ENCODE data around the gene RCAN2.
"Not testable (repeated sequence)": the region's sequence is repeated elsewhere in the genome, so short reads cannot be mapped to it uniquely, and the experiment has no call there.

RCAN2 gene

DNA sequence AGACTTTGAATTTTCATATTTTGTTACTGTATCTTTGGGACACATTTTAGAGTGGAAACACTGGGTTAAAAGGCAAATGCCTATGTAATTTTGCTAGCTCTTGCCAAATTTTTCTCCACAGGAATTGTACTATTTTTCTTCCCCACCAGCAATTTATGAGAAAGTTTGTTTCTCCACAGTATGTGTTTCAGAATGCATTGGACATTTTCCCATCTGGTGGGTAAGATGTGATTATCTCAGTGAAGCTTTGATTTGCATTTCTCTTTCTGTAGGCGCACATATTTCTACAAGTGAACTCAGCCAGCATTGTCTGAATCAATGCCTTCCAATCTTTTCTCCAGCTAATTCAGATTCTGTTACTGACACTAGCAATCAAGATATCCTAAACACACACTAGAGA is 157.8 kb downstream of the RCAN2 start:
- no peak for DNase-seq (ENCODE audit: low read depth in 3 of 3)

DNA sequence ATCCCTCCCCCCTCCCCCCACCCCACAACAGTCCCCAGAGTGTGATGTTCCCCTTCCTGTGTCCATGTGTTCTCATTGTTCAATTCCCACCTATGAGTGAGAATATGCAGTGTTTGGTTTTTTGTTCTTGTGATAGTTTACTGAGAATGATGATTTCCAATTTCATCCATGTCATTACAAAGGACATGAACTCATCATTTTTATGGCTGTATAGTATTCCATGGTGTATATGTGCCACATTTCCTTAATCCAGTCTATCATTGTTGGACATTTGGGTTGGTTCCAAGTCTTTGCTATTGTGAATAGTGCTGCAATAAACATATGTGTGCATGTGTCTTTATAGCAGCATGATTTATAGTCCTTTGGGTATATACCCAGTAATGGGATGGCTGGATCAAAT is 158.8 kb downstream of the RCAN2 start:
- DNase-seq (ENCODE audit: low read depth in 3 of 3): not testable (repeated sequence)

DNA sequence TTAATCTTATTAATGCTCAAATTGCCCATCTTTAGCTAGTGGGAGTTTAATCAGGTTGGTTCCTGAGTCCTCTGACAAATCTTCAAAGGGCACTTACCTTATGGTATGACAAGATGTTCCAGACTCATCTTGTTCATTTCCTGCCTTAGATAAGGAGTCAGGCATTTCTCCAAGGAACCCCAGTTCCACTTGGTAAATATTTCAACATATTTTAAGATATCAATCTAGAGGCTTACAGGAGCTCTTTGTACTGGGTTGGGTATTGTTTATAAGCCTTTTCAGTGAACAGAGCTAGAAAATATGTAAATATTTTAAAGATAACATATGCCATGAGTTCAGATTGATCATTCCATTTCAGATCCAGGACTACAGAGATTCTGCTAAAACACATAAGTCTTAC is 159.8 kb downstream of the RCAN2 start:
- DNase-seq (ENCODE audit: low read depth in 3 of 3): no peak

DNA sequence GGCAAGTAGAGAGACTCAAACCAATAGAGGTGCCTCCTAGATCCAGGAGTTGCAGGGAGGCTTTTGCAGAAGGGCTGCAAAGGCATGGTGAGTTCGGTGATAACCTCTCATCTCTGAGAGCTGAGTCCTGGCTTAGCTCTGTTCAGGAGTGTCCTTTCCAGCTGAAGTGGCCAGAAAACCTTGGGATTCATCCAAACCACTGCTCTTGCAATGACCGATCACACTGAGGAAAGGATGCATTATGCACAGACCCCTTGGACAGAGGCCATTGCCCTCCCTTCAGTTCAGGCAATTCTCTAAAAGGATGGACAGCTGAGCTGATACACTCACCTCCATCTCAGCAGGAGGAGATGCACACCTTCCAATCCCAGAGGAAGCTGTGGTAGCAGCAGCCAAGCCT is 161.7 kb downstream of the RCAN2 start:
- no peak for DNase-seq (ENCODE audit: low read depth in 3 of 3)

DNA sequence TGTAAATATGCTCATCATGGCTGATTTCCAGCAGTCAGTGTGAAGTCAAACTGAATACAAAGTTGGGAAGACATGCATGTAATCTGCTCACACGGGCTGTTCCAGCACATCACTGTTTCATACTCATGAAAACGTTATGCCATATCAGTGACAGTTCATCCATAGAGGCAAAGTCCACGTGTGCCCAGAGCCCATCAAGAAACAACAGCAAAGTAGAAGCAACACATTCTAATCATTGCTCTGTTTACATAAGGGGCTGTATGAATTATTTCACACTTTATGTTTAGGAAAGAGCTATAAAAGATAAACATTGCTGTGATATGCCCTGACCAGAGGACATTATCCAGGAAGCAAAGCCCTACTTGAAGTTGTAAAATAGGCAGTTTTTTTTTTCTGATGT is 163.5 kb downstream of the RCAN2 start:
- no peak for DNase-seq (ENCODE audit: low read depth in 3 of 3)

DNA sequence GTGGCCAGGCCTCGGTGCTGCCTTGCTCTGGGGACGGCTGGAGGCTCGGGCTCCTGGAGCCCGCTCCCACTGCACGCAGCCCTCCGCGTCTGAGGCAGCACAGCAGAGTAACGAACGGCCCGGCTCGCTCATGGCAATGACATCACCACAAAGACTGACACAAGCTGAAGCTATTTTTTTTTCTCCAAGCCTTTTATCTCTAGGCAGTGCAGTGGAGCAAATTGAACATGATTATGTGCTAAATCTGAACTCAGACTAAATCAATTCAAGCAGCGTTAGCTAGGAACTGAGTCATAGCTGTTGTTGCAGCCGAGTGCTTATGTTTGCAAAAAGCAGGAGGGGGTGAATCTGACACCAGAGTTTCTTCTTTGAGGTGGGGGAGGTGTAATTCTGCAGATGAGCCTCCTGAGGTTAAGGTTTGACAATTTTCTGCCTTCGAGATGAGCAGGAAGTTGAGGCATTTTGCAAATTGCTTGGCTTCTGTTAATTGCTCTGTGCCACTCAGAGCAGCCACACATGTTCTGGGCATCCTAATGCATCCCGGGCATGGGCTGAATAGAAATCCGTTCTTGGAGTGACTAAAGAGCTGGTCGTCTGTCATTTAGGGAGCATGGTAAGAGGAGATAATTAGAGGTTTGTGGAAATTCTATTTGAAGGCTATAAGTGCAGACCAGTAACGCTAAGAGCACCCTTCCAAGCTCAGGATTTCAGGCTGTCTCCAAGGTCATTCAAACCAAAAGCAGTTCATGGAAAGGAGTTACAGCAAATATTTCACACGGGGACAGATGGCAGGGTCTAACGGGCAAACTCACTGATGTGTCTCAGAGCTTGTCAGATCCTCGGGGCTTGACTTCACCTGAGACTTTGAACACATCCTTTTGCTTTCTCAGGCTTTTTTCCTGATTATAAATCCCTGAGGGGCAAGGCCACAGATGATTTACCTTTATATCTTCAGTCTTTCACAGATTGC is 165.4 kb downstream of the RCAN2 start:
- no peak for DNase-seq (ENCODE audit: low read depth in 3 of 3)

DNA sequence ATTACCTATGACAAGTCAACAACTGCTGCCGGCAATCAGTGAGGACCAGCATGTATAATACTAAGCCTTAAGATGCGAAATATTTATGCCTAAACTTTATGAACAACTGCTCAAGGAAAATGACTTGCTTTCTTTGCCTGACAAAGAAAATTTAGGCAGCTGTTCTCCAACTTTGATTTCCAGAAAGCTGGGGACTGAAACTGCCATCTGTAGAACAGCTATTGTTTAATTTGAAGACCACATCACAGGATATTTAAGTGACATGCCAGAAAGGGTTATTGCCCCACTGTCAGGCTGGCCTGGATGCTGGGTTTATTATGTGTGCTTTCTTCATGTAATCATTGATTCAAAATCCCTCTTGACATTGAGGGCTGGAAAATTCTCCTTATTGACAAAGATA is 166.5 kb downstream of the RCAN2 start:
- no peak for DNase-seq (ENCODE audit: low read depth in 3 of 3)

DNA sequence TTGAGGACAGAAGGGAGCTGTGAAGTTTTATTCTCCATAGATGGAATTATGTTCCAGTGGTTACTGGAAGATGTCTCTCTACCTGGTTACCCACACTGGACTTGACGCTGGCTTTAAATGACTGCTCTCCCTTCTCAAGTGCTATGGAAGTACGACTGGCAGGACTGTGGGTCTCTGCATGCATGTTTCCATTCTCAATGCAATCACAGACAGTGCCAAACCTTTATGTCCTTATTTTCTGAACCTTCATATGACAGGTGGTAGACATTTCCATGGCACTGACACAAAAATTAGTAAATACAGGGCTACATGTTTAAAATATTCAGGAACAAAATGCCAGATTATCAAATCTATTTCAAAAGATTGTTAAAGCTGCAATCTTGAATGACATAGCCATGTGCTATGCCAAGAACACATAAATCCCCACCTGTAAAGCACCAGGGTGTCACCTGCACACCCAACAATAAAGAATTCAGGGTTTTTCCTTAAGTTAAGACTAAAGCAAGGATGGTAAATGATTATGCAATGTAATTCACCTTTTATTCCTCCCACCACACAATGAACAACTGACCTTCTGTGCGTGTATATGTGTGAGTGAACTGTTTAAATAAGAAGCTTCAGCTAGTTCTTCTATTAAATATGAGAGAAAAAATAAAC is 167.2 kb downstream of the RCAN2 start:
- DNase-seq (ENCODE audit: low read depth in 3 of 3): no peak

DNA sequence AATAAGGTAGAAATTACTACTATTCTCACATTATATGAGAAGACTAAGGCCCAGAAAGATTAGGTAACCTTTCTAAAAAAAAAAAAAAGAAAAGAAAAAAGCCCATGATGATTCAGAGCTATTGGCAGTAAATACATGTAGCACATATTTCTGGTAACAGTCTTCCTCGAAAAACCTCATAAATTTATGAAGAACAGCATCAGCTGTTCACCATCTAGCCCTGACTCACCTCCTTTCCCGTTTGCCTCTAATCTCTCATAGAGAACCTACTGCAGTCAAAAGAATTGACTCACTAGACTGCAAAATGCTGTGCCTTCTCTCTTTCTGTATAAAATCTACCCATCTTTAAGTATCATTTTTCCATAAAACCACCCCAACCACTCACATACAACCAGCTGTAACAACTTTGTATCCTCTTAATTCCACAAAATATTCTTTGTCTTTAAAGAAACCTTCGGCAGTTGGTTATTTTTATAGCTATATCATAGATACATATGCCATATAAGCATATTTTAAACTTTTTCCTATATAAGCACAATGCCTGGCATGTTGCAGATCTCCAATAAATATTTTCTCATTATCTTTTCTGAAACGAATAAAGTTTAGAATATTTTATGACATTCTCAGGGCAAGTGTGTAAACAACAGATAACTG is 167.8 kb downstream of the RCAN2 start:
- DNase-seq (ENCODE audit: low read depth in 3 of 3): no peak

DNA sequence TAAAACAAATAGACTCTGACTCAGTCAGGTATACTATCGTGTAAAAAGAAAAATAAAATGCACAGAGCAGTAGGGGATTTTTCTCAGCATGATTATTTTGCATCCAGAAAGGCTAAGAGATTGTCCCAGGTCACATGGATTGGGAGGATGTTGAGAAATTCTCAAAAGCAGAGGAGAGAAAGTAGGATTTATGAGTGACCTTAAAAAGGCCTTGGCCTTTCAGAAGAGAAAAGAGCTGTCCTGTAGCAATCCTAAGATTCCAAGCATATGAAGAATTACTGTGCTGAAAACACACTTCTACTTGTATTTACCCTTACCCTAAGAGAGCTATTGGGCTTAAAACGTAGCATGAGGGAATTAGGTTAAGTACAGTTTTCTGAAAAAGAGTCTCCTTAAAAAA is 170.7 kb downstream of the RCAN2 start:
- DNase-seq (ENCODE audit: low read depth in 3 of 3): no peak

DNA sequence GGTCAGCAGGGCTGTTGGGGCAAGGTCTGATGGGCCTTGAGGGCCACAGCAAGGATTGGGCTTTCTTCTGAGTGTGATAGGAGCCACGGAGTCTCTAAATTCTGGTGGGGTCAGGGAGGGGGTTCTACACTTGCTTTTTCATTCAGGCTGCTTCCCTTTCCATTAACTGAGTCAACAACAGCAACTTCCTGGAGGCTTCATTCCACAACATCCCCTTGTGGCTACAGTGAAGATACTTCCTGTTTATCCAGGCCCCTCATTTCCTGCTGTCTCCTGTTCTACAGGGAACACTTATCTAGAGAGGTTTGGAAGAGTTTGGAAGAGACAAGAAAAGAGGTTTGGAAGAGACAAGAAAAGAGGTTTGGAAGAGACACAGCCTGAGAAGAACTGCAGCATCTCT is 175.7 kb downstream of the RCAN2 start:
- no peak for DNase-seq (ENCODE audit: low read depth in 3 of 3)

DNA sequence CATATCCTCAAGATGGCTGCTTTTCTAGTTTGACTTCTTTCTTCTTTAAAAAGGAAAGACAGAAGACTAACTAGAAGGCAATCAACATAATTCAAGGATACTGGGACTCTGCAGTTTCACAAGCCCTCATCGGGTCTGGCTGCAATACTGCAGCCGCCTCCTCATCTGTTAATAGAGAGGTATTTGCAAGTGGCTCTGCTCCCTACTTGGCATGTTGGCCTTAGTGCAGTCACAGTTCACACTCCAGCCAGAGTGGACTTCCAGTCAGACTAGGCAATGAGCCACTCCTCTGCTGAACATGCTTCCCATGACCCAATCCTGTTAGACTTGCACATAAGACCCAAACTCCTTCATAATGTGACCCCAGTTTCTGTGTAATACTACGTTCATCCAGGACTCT is 178.6 kb downstream of the RCAN2 start:
- DNase-seq (ENCODE audit: low read depth in 3 of 3): no peak

DNA sequence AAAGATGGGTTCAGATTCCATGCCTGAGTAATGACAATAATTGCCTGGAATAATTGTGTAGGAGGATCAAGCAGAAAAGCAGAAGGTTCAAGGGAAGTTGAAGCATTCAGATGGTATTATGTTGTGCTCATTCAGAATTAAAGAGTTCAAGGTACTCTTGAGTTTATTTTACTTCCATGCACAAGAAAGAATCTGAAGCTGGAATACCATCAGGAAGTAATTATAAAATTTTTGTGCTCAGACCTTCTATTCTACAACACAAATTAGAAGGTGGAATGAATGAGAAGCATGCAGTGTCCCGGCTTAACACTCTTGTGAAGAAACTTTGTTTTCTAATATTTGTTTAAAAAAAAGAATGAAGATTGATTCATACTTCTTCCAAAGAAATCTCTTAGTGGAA is 181.1 kb downstream of the RCAN2 start:
- DNase-seq (ENCODE audit: low read depth in 3 of 3): no peak

DNA sequence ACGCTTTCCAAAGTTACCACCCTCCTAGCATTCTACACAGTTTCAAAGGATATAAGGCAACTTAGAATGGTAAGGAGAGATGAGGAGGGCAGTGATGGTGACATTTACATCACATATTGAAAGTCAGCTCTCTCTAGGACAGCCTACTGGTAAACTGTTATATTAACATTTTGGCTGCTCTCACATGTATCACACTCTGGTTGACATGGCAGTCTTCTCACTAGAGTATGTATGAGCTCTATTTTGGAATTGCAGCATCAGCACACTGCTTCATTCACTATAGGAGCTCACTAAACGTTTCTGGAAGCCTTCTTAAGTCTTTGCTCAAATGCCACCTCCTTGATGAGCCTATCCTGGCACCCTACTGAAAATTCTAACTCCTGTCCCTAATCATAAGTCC is 184.8 kb downstream of the RCAN2 start:
- DNase-seq (ENCODE audit: low read depth in 3 of 3): no peak

DNA sequence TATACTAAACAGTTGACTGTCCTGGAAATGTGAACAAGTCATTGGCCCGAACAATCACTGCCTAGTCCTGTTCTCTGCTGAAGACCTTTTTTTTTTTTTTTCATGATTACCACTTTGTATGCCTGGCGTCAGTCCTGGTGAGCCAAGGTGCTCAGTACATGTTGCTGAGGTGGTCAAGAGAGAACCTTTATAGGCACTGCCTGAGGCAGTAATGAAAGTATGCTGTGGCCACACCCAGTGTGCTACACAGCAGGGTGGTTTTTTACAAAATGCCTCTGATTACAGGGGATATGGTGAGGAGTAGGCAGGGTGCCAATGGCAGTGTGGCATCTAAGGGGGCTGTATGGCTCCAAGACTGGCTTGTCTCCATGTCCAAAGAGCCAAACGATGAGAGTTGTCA is 185.4 kb downstream of the RCAN2 start:
- DNase-seq (ENCODE audit: low read depth in 3 of 3): no peak

DNA sequence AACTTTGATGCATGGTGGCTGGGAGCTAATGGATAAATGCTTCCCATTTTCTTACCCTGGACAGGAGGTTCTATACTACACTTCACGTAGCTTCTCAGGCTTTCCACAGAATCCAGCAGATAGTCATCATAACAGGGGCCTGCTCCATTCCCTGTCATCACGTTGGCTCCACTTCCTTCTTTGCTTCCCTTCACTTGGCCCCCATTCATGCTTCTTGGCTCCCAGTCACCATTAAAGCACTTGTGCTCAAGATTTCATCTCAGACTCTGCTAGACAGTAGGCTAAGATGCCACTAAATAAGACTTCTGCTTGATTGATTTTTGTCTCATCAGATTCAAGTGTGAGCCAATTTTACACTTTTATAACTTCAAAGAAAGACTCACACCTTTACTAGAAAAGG is 186.0 kb downstream of the RCAN2 start:
- no peak for DNase-seq (ENCODE audit: low read depth in 3 of 3)

DNA sequence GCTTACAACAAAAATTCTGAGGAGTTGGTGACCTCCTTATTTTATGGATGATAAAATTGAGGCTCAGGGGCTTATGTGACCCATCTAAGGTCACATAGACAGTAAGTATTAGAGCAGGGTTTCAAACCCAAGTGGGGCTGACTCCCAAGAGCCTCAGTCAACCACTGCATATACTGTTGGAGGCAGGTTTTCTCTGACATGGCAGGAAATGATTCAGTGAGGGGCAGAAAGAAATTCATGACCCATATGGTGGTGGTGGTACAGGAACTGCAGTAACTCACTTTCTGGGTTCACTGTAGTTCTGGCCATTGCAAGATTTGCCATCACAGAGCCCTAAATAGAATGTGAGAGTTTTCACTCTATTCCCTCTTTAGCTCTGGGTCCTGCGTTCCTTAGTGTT is 188.4 kb downstream of the RCAN2 start:
- DNase-seq (ENCODE audit: low read depth in 3 of 3): no peak

DNA sequence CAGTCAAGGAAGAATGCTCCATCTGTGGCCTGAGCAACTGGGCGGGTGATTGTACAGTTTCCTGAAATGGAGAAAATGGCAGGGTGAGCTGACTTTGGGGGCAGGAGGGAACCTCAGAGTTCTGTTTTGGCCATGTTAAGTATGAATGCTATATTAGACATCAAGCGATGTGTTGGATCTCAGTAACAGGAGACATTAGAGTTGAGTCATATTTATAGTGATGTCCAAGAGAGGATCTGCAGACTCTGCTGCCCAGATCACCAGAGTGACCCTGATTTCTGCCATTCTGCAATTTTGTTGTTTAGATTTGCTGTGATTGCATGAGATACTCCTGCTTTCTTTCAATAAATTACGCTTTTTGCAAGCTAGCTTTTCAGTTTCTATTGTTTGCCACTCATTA is 189.1 kb downstream of the RCAN2 start:
- no peak for DNase-seq (ENCODE audit: low read depth in 3 of 3)

DNA sequence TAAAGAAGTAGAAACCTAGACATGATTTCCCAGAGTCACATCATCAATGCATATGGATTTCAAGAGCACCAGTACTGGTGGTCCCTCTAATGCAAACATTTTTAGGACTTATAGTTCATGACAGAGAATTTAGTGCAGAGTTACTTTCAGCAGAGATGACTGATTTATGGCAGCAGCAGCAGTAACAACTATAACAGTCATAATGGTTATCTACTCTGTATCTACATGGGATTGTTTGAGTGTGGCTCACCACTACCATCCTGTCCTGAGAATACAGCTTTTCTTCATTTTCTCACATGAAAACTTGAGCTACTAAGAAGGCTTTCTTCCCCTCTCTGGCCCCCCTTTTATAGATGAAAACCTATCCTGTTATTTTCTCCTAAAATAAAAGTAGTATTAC is 192.0 kb downstream of the RCAN2 start:
- DNase-seq (ENCODE audit: low read depth in 3 of 3): no peak

DNA sequence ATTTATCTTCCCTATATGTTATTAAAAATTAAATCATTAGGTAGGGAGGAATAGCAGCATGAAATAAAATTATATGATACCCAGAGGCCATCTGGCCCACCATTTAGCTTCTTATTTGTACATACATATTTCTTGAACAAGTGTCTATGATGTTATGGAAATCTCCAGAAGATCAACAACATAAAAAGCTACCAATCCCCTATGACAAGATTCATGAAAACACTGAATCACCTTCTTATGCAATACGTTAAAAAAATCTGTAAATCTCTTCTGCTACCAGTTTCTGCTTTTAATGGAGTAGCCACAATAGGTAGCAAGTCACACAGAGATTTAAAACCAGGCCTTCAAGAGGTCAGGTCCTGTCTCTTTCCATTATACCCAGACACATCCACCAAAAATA is 194.7 kb downstream of the RCAN2 start:
- DNase-seq (ENCODE audit: low read depth in 3 of 3): no peak

DNA sequence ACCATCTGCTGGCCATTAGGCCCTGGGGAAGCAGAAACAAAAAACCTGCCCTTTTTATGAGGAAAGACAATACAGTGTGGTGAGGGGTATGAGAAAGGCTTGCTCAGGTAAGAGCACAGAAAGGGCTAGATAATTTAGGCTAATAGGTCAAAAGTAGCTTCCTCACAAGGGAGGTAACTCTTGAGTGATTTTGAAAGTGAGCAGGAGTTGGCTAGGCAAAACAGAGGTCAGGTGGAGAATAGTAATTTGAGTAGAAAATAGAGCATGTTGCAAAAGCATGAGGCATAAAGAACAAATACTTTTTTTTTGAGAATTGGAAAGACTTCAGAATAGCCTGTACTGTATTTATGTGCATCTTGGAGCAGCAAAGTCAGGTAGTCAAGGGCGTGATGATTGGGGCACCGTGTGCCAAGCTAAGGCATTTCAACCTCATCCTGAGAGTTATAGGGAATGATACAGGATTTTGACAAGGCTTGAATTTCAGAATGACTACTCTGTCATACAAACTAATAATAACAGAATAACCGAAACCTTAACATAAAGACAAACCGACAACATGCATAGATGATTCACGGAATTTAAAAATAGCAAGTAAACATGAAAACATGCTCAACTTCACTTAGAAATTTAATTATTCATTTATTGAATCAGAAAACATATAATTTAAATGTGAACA is 197.5 kb downstream of the RCAN2 start:
- no peak for DNase-seq (ENCODE audit: low read depth in 3 of 3)

DNA sequence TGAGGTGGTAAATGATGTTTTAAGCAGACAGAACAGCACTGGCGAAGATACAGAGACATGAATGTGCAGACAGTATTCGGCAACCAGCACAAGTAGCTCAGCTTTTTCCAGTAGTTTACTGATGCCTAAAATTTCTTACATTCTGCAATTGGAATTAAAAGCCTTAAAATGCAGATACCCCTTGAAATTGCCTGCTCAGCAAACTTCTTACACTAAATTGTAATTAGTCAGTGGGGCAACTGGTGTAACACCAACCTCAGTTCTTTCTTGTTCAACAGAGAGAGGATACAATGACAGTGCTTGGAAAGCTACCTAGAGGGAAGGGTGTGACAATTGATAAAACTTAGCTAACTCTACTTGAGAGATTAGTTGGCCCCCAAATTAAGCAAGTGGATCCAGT is 199.4 kb downstream of the RCAN2 start:
- no peak for DNase-seq (ENCODE audit: low read depth in 3 of 3)
